Spleen (tissue), 7 donors: Measurements from ENCODE around the gene PCBP3.

ENCODE experiments used
- POLR2A ChIP-seq, 3 donors: fragments of 450-650 bp; IDR thresholded peaks; one replicate each; pipeline ENCODE4 v1.5.1; 2017; ENCODE audit warnings: antibody characterized with exemption in 3 of 3, mild to moderate bottlenecking in 1 of 3
- POLR2AphosphoS5 ChIP-seq, 3 donors: sonication (generic); formaldehyde crosslinking; IDR thresholded peaks; one replicate each; pipeline ENCODE4 v1.5.1; 2017; ENCODE audit warnings: antibody characterized with exemption in 3 of 3
- TF ChIP-seq, protein P1 (sequence below), 11 experiments: fragments of 200-600 bp in 7 of 11; fragments of 450-650 bp in 4 of 11; sonication (generic) in 4 of 11; IDR thresholded peaks in 8 of 11; conservative IDR thresholded peaks in 3 of 11; 1 replicate in 7 of 11; 2 replicates in 4 of 11; pipeline versions ENCODE4 v1.4.0 to v1.8.0; 2016 to 2021; ENCODE audit warnings: antibody characterized with exemption in 11 of 11, inconsistent platforms in 4 of 11, mild to moderate bottlenecking in 1 of 11
- donor health status: DM: no; HTN: no; CAD: no; lungs with moderate emphysema.
- donor health status: DM: no; HTN: no; CAD: no.
- donor health status: DM: no; HTN: no; CAD: no.

DNA sequence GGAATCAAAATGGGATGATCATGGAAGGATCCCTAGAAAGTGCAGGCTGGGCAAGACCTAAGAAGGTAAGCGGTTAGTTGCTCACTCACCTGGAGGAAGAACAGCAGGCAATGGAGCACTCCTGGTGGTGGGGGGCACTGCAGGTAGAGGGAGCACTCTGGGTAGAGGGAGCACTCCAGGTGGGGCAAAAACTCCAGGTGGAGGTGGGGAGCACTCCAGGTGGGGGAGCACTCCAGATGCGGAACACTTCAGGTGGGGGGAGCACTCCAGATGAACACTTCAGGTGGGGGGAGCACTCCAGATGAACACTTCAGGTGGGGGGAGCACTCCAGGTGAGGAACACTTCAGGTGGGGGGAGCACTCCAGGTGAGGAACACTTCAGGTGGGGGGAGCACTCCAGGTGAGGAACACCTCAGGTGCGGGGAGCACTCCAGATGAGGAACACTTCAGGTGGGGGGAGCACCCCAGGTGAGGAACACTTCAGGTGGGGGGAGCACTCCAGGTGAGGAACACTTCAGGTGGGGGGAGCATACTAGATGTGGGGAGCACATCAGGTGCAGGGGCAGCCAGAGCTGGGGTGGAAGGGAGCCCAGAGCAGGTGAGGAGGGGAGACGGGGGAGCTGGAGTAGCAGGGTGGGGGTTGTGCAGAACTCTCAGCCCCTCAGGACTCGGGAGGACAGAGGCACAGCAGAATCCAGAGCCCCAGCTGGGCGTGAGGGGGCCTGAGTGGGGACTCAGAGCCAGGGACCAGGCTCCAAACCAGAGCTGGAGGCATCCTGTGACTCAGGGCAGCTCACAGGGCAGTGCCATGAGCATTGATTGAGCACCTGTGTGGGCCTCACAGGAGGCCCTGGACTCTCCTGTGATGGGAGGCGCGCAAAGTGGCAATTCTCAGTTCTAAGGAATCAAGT is 300.4 kb downstream of the PCBP3 start:
- TF ChIP-seq, protein P1, sequence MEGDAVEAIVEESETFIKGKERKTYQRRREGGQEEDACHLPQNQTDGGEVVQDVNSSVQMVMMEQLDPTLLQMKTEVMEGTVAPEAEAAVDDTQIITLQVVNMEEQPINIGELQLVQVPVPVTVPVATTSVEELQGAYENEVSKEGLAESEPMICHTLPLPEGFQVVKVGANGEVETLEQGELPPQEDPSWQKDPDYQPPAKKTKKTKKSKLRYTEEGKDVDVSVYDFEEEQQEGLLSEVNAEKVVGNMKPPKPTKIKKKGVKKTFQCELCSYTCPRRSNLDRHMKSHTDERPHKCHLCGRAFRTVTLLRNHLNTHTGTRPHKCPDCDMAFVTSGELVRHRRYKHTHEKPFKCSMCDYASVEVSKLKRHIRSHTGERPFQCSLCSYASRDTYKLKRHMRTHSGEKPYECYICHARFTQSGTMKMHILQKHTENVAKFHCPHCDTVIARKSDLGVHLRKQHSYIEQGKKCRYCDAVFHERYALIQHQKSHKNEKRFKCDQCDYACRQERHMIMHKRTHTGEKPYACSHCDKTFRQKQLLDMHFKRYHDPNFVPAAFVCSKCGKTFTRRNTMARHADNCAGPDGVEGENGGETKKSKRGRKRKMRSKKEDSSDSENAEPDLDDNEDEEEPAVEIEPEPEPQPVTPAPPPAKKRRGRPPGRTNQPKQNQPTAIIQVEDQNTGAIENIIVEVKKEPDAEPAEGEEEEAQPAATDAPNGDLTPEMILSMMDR (IDR thresholded peaks at IDR 0.05 in 8 of 11, conservative IDR thresholded peaks at IDR 0.05 in 3 of 11) = no peak
- TF ChIP-seq POLR2A (IDR thresholded peaks at IDR 0.05) (no peak), POLR2AphosphoS5 (IDR thresholded peaks at IDR 0.05) (no peak)
